ENCODE measurements around the gene CNN2.

CNN2 gene

GRCh38 chr19:995051-995827 is 31.2 kb upstream of the CNN2 start:
- no peak for DNase-seq (ENCODE audit: low read depth in 2 of 2)

DNA sequence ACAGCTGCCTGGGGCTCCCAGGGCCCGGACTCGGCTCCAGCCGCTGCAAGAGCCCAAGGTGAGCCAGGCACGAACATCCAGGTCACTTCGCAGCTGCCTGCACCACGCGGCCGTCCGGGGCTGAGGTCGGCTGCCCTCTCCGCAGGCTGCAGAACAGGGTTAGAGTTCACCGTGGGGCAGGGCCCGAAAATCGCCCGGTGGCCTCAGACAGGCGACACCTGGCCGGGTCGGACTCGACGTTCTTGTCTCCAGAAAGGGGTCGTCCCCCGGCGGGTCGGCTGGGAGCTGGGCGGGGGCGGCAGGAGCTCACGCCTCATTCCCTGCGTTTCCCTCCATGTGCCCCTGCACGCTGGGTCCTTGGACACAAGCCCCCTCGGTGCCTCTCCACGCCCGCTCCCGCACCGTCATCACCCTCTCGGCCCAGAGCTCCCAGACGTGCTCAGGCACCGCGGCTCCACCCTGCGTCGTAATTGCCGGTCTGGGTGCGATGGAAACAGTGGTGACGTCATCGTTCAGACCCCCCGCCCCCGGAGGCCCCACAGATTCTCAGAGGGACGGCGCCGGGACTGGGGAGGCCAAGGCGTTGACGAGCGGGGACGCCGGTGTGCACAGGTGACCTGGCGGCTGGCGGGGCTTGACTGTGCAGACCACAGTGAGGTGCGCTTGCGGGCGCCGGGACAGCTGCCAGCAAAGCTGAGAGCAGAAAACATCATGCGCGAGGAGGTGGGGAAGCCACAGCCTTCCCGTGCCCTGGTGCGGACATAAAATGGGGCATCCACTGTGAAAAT is 30.2 kb upstream of the CNN2 start:
- no peak for DNase-seq (ENCODE audit: low read depth in 2 of 2)

GRCh38 chr19:998064-998463 is 28.3 kb upstream of the CNN2 start:
- no peak for DNase-seq (ENCODE audit: low read depth in 2 of 2)

DNA sequence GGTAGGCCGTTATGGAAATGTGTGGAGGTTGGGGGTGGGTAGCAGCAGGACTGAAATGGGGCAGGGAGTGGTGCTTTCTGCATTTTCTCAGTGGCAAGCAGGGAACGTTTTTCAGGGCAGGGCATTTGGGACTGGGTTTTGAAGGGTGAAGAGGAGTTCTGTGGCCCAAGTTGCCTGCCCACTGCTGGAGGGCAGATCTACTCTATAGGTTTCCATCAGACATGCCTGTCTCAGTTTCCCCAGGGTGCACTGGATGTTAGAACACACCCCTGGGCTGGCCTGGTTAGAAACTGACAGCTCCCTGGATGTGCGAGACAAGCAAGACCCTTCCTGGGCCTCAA is 27.1 kb upstream of the CNN2 start:
- no peak for DNase-seq (ENCODE audit: low read depth in 2 of 2)

GRCh38 chr19:1000095-1000494 is 26.3 kb upstream of the CNN2 start, which contains the start of gene GRIN3B:
TSS of gene GRIN3B (plus strand) at chr19:1000419. CDS start at chr19:1000438, 19 bp downstream.
- no peak for DNase-seq (ENCODE audit: low read depth in 2 of 2)

- DNase-seq (ENCODE audit: low read depth in 2 of 2), result no peak
These were observed 25.5 kb upstream of the CNN2 start for GRCh38 chr19:1000591-1001537.

GRCh38 chr19:1001538-1002166 is 24.8 kb upstream of the CNN2 start:
- no peak for DNase-seq (ENCODE audit: low read depth in 2 of 2)

DNA sequence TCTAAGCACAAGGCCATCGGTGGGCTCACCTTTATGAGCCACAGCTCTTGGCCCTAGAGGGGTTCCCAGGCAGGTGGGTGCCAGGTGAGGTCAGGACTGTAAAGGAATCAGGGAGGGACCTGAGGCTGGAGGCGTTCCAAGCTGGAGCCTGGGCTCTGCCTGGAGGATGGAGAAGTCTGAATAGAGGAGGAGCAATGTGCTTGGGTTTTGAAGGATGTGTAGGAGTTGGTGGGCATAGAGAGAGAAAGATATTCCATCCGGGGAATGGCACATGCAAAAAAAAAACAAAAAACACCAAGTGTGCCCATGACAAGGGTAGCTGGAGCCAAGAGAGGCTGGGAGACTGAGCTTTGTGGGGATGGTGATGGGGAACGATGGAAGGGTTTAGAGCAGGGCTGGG is 23.8 kb upstream of the CNN2 start:
- no peak for DNase-seq (ENCODE audit: low read depth in 2 of 2)

- no peak for DNase-seq (ENCODE audit: low read depth in 2 of 2)
These were observed 23.1 kb upstream of the CNN2 start for GRCh38 chr19:1003283-1003682.

GRCh38 chr19:1004204-1004802 is 22.1 kb upstream of the CNN2 start:
- no peak for DNase-seq (ENCODE audit: low read depth in 2 of 2)

GRCh38 chr19:1004803-1005664 is 21.4 kb upstream of the CNN2 start:
- DNase-seq (ENCODE audit: low read depth in 2 of 2), result no peak

DNA sequence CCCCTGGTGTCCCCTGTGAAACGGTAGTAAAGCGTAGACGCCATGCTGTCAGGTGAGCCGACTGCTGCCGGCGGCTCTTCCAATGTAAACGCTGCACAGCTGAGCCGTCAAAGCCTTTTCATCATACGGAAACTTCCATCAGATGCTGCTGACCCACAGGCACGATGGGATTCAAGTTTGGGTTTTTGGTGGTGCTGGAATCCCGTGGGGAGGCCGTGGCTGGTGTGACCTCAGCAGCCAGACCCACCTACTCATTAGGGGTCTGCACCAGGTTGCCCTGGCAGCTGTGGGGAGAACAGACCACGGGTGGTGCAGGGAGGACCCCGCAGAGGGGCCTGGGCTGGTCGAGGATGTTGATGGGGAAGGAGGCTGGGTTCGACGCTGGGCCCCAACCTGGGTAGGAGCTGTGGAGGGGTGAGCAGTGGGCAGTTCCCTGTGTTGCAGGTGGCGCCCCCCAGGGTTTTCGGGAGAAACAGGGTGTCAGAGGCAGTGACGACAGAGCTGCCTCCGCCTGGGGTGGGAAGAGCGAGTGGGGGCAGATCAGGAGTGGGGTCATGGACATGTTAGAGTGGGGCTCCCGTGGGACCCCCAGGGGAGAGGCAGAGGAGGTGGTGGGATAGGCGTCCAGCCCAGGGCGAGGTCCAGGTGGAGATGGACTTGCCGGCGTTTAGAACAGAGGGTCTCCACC is 19.6 kb upstream of the CNN2 start:
- no peak for DNase-seq (ENCODE audit: low read depth in 2 of 2)

GRCh38 chr19:1007399-1008251 is 18.8 kb upstream of the CNN2 start:
- DNase-seq (ENCODE audit: low read depth in 2 of 2), result no peak

GRCh38 chr19:1008268-1009040 is 18.0 kb upstream of the CNN2 start:
- DNase-seq (ENCODE audit: low read depth in 2 of 2), result no peak

DNA sequence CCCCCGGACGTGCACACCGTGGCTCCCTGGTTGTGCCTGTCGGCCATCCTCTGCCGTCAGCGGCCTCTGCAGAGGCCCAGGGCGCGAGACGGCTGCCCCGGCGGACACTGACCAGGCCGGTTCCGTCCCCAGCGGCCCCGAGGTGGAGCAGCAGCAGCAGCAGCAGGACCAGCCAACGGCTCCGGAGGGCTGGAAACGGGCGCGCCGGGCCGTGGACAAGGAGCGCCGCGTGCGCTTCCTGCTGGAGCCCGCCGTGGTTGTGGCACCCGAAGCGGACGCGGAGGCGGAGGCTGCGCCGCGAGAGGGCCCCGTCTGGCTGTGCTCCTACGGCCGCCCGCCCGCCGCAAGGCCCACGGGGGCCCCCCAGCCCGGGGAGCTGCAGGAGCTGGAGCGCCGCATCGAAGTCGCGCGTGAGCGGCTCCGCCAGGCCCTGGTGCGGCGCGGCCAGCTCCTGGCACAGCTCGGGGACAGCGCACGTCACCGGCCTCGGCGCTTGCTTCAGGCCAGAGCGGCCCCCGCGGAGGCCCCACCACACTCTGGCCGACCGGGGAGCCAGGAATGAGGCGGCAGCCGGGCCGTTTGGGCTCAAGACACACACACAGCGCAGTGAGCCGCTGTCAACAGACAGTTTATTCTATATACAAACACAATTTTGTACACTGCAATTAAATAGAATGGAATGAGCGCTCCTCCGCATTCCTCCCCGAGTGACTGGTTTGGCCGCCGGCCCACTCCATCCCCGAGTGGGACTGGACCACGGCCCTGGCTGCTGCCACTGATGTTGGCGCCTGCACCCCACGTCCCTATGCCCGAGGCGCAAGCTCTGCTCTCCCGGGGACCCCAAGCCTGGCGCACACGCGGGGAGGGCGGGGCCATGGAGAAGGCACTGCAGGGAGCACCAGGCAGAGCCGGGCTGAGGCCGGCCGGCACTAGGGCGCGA is 17.1 kb upstream of the CNN2 start:
- no peak for DNase-seq (ENCODE audit: low read depth in 2 of 2)

GRCh38 chr19:1009981-1010538 is 16.3 kb upstream of the CNN2 start:
- DNase-seq (ENCODE audit: low read depth in 2 of 2), result no peak
